Measurements from ENCODE around the gene OCA2.

Gene OCA2

DNA sequence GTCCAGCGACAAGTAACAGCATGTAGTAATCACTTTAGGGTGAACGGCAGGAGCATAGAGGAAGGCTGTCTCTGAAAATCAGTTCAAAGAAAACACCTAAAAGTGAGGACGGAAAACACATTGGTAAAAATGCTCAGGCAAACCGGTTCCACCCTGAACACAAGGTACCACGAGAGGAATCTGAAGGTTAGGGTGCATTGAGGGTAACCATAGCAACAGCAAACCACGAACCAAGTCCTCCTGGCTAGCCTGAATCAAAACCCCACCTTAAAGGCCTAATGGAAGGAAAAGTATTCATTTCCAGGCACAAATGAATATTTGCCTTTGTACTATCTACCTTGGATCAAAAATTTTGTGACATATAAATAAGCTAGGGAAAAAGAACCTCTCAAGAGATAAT is 315.0 kb downstream of the OCA2 start:
- no peak for TF ChIP-seq SPI1 (IDR thresholded peaks at IDR 0.05; ENCODE audit: borderline replicate concordance, low read depth)
- no peak overlapping the region for H3K4me3 ChIP-seq (replicated peaks; ENCODE audit: insufficient read depth, low read length)
- no peak for DNase-seq (ENCODE audit: low read depth in 1 of 2, low spot score in 1 of 2)
- H3K27me3 ChIP-seq (ENCODE audit: insufficient read depth, poor library complexity, severe bottlenecking), result no peaks in the 10 kb centered on the region
- H3K27ac ChIP-seq (replicated peaks), result no peak overlapping the region

DNA sequence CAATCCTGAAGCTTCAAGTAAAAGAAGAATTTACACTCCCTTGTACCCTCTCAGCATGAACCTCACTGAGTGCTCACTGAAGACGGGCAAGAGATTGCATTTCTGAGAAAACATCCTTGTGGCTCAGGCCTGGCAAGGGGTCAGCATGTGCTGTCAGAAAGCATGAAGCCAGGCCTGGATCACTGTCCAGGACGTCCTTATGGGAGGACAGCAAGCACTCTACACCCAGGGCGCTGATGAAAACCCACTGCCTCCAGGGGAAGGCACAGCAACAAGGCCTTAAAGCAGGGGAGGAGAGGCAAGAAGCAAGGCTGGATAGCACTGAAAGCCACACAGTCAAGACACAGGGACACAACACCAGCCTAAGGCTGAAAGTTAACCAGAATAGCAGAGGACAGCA is 315.4 kb downstream of the OCA2 start:
- DNase-seq (ENCODE audit: low read depth in 1 of 2, low spot score in 1 of 2), result no peak
- no peak overlapping the region for H3K27ac ChIP-seq (replicated peaks)

DNA sequence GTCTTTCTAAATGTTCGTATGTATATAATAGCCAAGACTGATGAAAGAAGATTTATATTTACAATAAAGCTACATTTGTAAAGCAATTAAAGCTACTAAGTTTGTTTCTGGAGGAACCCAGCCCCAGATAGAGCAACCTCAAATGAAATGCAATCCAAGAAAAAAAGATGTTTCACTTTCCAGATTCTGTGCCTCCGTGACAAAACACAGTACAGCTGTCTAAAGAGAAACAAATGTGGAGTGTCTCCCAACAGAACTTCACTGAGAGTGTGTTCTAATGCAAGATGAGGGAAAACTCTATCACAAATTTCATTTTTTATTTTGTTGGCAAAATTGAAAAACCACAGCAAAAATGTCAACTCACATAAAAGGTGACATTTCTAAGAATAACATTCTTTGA is 317.0 kb downstream of the OCA2 start:
- Histone ChIP-seq H3K27me3 (ENCODE audit: insufficient read depth, poor library complexity, severe bottlenecking) (no peaks in the 10 kb centered on the region), H3K4me3 (replicated peaks; ENCODE audit: insufficient read depth, low read length) (no peak overlapping the region), H3K27ac (replicated peaks) (no peak overlapping the region)
- TF ChIP-seq, protein P1, sequence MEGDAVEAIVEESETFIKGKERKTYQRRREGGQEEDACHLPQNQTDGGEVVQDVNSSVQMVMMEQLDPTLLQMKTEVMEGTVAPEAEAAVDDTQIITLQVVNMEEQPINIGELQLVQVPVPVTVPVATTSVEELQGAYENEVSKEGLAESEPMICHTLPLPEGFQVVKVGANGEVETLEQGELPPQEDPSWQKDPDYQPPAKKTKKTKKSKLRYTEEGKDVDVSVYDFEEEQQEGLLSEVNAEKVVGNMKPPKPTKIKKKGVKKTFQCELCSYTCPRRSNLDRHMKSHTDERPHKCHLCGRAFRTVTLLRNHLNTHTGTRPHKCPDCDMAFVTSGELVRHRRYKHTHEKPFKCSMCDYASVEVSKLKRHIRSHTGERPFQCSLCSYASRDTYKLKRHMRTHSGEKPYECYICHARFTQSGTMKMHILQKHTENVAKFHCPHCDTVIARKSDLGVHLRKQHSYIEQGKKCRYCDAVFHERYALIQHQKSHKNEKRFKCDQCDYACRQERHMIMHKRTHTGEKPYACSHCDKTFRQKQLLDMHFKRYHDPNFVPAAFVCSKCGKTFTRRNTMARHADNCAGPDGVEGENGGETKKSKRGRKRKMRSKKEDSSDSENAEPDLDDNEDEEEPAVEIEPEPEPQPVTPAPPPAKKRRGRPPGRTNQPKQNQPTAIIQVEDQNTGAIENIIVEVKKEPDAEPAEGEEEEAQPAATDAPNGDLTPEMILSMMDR (IDR thresholded peaks at IDR 0.05; ENCODE audit: insufficient read depth, low read length), result no peak
- TF ChIP-seq, protein P2, sequence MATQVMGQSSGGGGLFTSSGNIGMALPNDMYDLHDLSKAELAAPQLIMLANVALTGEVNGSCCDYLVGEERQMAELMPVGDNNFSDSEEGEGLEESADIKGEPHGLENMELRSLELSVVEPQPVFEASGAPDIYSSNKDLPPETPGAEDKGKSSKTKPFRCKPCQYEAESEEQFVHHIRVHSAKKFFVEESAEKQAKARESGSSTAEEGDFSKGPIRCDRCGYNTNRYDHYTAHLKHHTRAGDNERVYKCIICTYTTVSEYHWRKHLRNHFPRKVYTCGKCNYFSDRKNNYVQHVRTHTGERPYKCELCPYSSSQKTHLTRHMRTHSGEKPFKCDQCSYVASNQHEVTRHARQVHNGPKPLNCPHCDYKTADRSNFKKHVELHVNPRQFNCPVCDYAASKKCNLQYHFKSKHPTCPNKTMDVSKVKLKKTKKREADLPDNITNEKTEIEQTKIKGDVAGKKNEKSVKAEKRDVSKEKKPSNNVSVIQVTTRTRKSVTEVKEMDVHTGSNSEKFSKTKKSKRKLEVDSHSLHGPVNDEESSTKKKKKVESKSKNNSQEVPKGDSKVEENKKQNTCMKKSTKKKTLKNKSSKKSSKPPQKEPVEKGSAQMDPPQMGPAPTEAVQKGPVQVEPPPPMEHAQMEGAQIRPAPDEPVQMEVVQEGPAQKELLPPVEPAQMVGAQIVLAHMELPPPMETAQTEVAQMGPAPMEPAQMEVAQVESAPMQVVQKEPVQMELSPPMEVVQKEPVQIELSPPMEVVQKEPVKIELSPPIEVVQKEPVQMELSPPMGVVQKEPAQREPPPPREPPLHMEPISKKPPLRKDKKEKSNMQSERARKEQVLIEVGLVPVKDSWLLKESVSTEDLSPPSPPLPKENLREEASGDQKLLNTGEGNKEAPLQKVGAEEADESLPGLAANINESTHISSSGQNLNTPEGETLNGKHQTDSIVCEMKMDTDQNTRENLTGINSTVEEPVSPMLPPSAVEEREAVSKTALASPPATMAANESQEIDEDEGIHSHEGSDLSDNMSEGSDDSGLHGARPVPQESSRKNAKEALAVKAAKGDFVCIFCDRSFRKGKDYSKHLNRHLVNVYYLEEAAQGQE (IDR thresholded peaks at IDR 0.05; ENCODE audit: insufficient replicate concordance, low read depth), result no peak
- TF ChIP-seq SPI1 (IDR thresholded peaks at IDR 0.05; ENCODE audit: borderline replicate concordance, low read depth), result no peak
- no peak for TF ChIP-seq GABPA (IDR thresholded peaks at IDR 0.05; ENCODE audit: low read depth)
- no peak for DNase-seq (ENCODE audit: low read depth in 1 of 2, low spot score in 1 of 2)

More for the DNA sequence above, 315.4 kb downstream of the OCA2 start:
- Histone ChIP-seq H3K4me3 (replicated peaks; ENCODE audit: insufficient read depth, low read length) (no peak overlapping the region), H3K27me3 (ENCODE audit: insufficient read depth, poor library complexity, severe bottlenecking) (no peaks in the 10 kb centered on the region)
- TF ChIP-seq GABPA (IDR thresholded peaks at IDR 0.05; ENCODE audit: low read depth) (no peak), POLR2AphosphoS5 (IDR thresholded peaks at IDR 0.05; ENCODE audit: low read depth) (no peak), SPI1 (IDR thresholded peaks at IDR 0.05; ENCODE audit: borderline replicate concordance, low read depth) (no peak)
- TF ChIP-seq, protein P2 (IDR thresholded peaks at IDR 0.05; ENCODE audit: insufficient replicate concordance, low read depth), result no peak
- TF ChIP-seq, protein P1 (IDR thresholded peaks at IDR 0.05; ENCODE audit: insufficient read depth, low read length), result no peak

DNA sequence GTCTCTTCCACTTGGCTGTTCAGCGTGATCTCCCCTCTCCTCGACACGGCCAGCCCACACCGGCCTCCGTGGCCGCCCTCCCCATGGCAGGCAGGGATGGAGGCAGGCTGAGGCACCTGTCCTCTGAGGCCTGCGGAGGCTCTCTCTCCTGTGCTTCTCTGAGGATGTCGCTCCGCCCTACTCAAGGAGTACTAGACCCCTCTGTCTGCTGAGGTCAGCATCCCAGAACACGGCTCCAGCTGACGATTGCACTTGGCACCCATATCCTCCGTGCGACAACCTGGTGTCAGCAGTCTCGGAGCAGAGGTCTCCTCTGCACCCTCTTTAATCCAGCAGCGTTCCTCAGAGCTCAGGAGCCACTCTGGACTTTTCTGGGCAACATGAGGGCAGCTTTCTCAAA is 322.6 kb downstream of the OCA2 start:
- no peaks in the 10 kb centered on the region for H3K27me3 ChIP-seq (ENCODE audit: insufficient read depth, poor library complexity, severe bottlenecking)
- no peak overlapping the region for H3K27ac ChIP-seq (replicated peaks)
- no peak for DNase-seq (ENCODE audit: low read depth in 1 of 2, low spot score in 1 of 2)
- no peak overlapping the region for H3K4me3 ChIP-seq (replicated peaks; ENCODE audit: insufficient read depth, low read length)
- TF ChIP-seq, protein P2 (IDR thresholded peaks at IDR 0.05; ENCODE audit: insufficient replicate concordance, low read depth), result no peak
- TF ChIP-seq POLR2AphosphoS5 (IDR thresholded peaks at IDR 0.05; ENCODE audit: low read depth), result no peak

Measured in HL-60 (cell line).